Body of pancreas (tissue), 4 donors: ENCODE measurements around the gene TARP.

Experiments used
- ATAC-seq: fragments of 150-250 bp; one replicate; pipeline ENCODE4 v1.9.1; 2016
- DNase-seq, 4 donors: peaks; one replicate each; pipeline ENCODE4 v3.0.0-alpha.2; 2019
- H3K27ac ChIP-seq, 4 donors: fragments of 200-600 bp; sonication (generic); 1 replicate in 3 of 4; 2 replicates in 1 of 4; pipeline versions ENCODE4 v1.5.1 to v1.6.1; 2016 to 2019; ENCODE audit warnings: mild to moderate bottlenecking in 1 of 4, mixed read lengths in 1 of 4, moderate library complexity in 1 of 4
- H3K27me3 ChIP-seq, 2 donors: fragments of 200-600 bp; sonication (generic); one replicate each; pipeline ENCODE4 v1.6.0; 2016; ENCODE audit warnings: mild to moderate bottlenecking in 1 of 2
- H3K36me3 ChIP-seq, 2 donors: fragments of 200-600 bp; sonication (generic); replicated peaks in 1 of 2; 2 replicates each; pipeline ENCODE4 v1.5.1; 2016; ENCODE audit warnings: low read depth in 2 of 2; ENCODE audit not compliant: insufficient read depth in 1 of 2
- H3K4me1 ChIP-seq: fragments of 200-600 bp; sonication (generic); one replicate; pipeline ENCODE4 v1.6.0; 2016
- H3K4me3 ChIP-seq, 2 donors: fragments of 200-600 bp; sonication (generic); 1 replicate in 1 of 2; 2 replicates in 1 of 2; pipeline ENCODE4 v1.5.1; 2016 to 2019
- H3K9me3 ChIP-seq, 3 donors: fragments of 200-600 bp; sonication (generic); 1 replicate in 2 of 3; 2 replicates in 1 of 3; pipeline ENCODE4 v1.5.1; 2016
- POLR2A ChIP-seq, 3 donors: fragments of 450-650 bp; IDR thresholded peaks; one replicate each; pipeline ENCODE4 v1.6.1; 2016; ENCODE audit warnings: antibody characterized with exemption in 3 of 3, mild to moderate bottlenecking in 2 of 3
- WGBS, 2 donors: methylation state at CpG; one replicate each; pipeline ENCODE4 v1.1.5; 2017; 5-methylcytosine and 5-hydroxymethylcytosine counted together
- intact Hi-C: fragments of 100-400 bp; cut with DNase I; formaldehyde crosslinking; loops from one replicate; pipeline ENCODE4 v1.15.1; 2023
- TF ChIP-seq, protein P1 (sequence below), 7 experiments: fragments of 450-650 bp in 4 of 7; fragments of 200-600 bp in 3 of 7; sonication (generic) in 3 of 7; IDR thresholded peaks; one replicate each; pipeline ENCODE4 v1.5.1; 2016 to 2019; ENCODE audit warnings: antibody characterized with exemption in 7 of 7

Gene TARP

DNA sequence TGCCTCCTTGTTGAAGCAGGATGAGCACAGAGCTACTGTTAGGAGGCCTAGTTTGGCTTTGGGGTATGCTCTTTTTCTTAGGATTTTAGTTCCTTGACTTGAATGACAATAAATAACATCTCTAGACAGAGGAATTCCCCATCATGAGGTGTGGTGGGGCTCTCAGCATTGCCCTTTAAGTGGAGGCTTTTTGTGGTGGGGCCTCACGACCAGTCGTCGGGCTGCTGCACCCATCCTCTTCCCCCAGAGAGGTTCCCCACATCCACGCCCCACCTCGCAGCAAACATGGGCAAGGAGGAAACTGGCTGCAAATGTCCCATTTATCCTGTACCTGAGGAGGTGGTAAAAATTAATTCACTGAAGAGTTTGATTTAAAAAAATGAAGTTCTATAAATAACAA, 36.1 kb upstream of the TARP start:
- H3K27ac ChIP-seq = no peak overlapping the region
- WGBS, 2 donors = 83 to 84% methylated on average over 5 of the region's 5 CpGs
- no peak overlapping the region for H3K4me3 ChIP-seq
- no peak for ATAC-seq
- H3K9me3 ChIP-seq = no peaks in the 10 kb centered on the region
- intact Hi-C loops = no loop called here
- no peak for TF ChIP-seq POLR2A (IDR thresholded peaks at IDR 0.05)
- TF ChIP-seq, protein P1, sequence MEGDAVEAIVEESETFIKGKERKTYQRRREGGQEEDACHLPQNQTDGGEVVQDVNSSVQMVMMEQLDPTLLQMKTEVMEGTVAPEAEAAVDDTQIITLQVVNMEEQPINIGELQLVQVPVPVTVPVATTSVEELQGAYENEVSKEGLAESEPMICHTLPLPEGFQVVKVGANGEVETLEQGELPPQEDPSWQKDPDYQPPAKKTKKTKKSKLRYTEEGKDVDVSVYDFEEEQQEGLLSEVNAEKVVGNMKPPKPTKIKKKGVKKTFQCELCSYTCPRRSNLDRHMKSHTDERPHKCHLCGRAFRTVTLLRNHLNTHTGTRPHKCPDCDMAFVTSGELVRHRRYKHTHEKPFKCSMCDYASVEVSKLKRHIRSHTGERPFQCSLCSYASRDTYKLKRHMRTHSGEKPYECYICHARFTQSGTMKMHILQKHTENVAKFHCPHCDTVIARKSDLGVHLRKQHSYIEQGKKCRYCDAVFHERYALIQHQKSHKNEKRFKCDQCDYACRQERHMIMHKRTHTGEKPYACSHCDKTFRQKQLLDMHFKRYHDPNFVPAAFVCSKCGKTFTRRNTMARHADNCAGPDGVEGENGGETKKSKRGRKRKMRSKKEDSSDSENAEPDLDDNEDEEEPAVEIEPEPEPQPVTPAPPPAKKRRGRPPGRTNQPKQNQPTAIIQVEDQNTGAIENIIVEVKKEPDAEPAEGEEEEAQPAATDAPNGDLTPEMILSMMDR (IDR thresholded peaks at IDR 0.05) = no peak
- no peaks in the 10 kb centered on the region for H3K36me3 ChIP-seq
- no peaks in the 10 kb centered on the region for H3K27me3 ChIP-seq
- H3K4me1 ChIP-seq = no peaks in the 10 kb centered on the region
- DNase-seq = no peak

DNA sequence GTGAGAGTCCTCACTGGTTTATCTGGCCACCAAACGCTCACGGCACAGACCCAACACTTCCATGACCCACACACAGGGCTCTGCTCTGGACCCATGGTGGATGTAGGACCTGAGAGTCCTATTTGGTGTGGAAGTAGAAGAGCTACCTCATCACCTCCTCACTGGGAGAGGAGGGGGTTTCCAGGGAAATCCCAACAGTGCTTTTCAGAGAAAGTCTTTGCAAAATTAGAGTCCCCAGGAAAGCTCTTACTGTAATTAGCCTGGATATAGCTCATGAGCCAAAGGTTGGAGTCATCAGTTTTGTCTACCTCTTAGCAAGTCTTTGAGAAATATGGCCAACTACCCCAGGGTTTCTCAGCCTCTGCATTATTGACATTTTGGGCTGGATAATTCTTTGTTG, 34.7 kb upstream of the TARP start:
- DNase-seq = no peak
- no peak for ATAC-seq
- no peaks in the 10 kb centered on the region for H3K4me1 ChIP-seq
- H3K4me3 ChIP-seq = no peak overlapping the region
- TF ChIP-seq POLR2A (IDR thresholded peaks at IDR 0.05) = no peak
- TF ChIP-seq, protein P1 (IDR thresholded peaks at IDR 0.05) = no peak
- 69 to 79% methylated on average over 2 of the region's 2 CpGs for WGBS, 2 donors
- no peak overlapping the region for H3K27ac ChIP-seq
- H3K9me3 ChIP-seq = no peaks in the 10 kb centered on the region
- no peaks in the 10 kb centered on the region for H3K36me3 ChIP-seq
- intact Hi-C loops = no loop called here
- H3K27me3 ChIP-seq = no peaks in the 10 kb centered on the region

- intact Hi-C loops = no loop called here
These were observed 34.2 kb upstream of the TARP start for GRCh38 chr7:38307640-38308039.

GRCh38 chr7:38306914-38307313, 33.5 kb upstream of the TARP start:
- Histone ChIP-seq H3K4me3 (no peak overlapping the region), H3K27ac (no peak overlapping the region), H3K27me3 (no peaks in the 10 kb centered on the region), H3K4me1 (no peaks in the 10 kb centered on the region), H3K9me3 (no peaks in the 10 kb centered on the region), H3K36me3 (no peaks in the 10 kb centered on the region)
- ATAC-seq (no peak), DNase-seq (no peak)
- 70 to 96% methylated on average over 2 of the region's 2 CpGs for WGBS, 2 donors
- TF ChIP-seq, protein P1 (IDR thresholded peaks at IDR 0.05) = no peak
- no peak for TF ChIP-seq POLR2A (IDR thresholded peaks at IDR 0.05)
- intact Hi-C loops = no loop called here

More at GRCh38 chr7:38307640-38308039, 34.2 kb upstream of the TARP start:
- Histone ChIP-seq H3K36me3 (no peaks in the 10 kb centered on the region), H3K9me3 (no peaks in the 10 kb centered on the region), H3K4me1 (no peaks in the 10 kb centered on the region), H3K27ac (no peak overlapping the region), H3K27me3 (no peaks in the 10 kb centered on the region), H3K4me3 (no peak overlapping the region)
- DNase-seq (peak in 1 of 4 donors; percentile 9), ATAC-seq (no peak)
- WGBS, 2 donors = 53 to 64% methylated on average over 3 of the region's 3 CpGs
- TF ChIP-seq POLR2A (IDR thresholded peaks at IDR 0.05) = no peak
- TF ChIP-seq, protein P1 (IDR thresholded peaks at IDR 0.05) = no peak

GRCh38 chr7:38306171-38306570, 32.7 kb upstream of the TARP start:
- Histone ChIP-seq H3K9me3 (no peaks in the 10 kb centered on the region), H3K27me3 (no peaks in the 10 kb centered on the region), H3K36me3 (no peaks in the 10 kb centered on the region), H3K4me1 (no peaks in the 10 kb centered on the region), H3K4me3 (no peak overlapping the region), H3K27ac (no peak overlapping the region)
- TF ChIP-seq, protein P1 (IDR thresholded peaks at IDR 0.05) = no peak
- no peak for TF ChIP-seq POLR2A (IDR thresholded peaks at IDR 0.05)
- DNase-seq (no peak), ATAC-seq (no peak)
- intact Hi-C loops = no loop called here
- WGBS, 2 donors = 87 to 89% methylated on average over 3 of the region's 3 CpGs
